GM19043 (cell line): ENCODE results near the gene DMBT1.

Experiments used
- ATAC-seq: cut with Tn5 transposase; IDR thresholded peaks from one replicate; pipeline ENCODE4 v1.9.1; 2021; ENCODE audit warnings: low read depth; ENCODE audit not compliant: unreplicated experiment

DMBT1 gene

DNA sequence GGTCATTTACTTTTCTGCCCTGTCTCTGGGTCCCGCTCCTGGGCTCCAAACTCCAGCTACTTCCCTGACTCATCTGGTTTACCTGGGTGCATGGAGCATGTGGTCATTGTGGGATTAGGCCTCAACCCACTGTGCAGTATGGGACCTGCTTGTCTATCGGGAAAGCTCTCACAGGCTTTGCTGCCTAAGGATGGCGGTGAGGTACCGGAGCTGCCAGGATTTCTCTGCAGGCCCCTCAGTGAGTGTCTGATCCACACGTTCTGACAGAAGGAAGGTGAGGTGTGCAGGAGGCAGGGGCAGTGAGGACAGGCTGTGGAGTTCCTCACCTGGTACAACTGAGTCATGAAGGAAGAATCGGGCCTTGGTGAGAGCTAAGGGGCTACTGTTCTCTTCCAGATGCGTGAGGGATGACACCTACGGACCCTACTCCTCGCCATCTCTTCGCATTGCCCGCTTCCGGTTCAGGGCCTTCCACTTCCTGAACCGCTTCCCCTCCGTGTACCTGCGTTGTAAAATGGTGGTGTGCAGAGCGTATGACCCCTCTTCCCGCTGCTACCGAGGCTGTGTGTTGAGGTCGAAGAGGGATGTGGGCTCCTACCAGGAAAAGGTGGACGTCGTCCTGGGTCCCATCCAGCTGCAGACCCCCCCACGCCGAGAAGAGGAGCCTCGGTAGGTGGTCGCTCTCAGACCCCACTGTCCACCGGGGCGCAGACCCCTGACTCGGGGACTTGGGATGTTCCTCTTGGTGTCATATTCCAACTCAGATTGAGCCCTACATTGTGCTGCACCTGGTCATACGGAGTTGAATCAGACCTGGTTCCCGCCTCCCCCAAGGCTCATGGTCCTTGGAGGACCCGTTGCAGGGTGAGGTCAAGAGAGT, 82.4 kb downstream of the DMBT1 start:
- ATAC-seq = no peak

DNA sequence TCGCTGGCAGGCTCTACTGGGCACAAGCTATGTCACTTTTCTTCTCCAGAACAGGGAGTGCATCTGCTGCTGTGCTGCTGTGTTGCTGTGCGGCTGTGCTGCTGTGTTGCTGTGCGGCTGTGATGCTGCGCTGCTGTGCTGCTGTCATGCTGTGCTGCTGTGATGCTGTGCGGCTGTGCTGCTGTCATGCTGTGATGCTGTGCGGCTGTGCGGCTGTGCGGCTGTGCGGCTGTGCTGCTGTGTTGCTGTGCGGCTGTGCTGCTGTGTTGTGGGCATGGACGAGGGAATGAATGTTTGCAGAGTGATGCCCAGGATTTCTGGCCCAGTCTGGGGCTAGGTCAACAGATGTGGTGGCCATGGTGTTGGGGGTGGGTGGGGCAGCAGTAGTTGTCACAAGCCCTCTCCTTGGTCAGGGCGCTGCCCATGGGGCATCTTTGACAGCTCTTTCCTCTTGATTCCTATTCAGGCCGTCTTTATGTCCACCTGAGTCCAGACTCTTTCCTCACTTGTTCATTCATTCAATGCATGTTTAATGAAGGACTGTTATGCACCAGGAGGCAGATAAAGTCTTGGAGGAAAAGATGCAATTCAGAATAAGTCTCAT, 83.5 kb downstream of the DMBT1 start:
- ATAC-seq = no peak

DNA sequence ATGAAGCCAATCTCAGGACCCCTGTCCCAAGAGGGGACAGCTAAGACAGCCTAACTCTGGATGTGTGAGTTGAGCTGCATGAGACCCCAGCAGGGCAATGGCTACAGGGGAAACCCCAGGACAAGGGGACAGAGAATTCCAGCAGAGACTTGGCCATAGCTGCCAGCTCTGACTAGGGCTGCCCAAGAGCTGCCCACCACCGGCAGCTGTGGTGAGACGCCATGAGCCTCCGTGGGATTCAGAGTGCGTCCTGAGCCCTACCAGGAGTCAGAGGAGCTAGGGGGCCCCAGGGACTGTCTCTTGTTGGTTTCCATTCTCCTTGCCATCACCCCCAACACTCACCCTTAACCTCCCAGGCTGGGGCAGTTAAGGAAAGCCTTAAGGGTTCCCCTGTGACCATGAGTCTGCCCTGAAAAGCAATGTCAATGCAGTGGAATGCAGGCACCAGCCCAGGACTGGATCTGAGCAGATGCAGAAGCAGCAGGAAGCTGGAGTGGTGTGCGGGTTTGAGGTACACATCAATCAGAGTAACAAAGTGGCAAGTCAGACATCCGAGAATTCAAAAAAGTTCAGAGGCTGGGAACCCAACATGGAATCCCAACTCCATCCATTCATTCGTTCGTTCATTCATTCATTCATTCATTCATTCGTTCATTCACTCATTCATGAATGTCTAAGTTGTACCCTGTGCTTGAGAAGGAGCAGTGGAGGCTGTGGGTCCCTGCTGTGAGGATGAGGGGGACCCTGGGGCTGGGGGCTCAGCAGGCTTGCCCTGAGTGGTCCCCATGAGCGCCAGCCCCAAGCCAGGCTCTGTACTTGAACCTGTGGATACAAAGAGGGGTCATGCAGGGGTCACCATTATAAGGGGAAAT, 86.2 kb downstream of the DMBT1 start:
- ATAC-seq = no peak

DNA sequence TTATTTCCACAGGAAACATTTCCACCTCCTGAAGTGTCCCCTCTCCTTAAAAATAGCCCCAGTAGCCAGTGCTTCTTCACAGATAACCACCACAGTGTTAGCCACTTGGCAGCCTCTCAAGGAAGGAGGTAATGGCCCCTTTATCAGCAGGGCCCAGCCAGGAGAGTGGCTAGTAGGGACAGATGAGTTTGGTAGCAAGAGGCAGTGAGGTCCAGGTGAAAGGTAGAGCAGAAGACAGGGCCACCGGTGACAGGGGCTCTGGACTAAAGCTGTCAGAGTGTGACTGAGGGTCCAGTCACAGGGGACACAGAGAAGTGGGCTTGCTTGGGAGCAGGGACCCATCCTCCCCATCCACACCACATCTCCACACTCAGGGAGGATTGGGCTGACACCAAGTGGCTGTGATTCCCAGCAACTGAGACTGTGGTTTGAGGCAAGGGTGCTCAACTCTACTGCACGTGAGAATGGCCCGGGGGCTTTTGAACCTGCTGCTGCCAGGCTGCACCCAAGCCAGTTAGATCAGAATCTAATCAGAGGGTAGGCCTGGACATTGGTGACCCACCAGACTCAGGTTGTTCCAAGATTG, 86.9 kb downstream of the DMBT1 start:
- no peak for ATAC-seq

DNA sequence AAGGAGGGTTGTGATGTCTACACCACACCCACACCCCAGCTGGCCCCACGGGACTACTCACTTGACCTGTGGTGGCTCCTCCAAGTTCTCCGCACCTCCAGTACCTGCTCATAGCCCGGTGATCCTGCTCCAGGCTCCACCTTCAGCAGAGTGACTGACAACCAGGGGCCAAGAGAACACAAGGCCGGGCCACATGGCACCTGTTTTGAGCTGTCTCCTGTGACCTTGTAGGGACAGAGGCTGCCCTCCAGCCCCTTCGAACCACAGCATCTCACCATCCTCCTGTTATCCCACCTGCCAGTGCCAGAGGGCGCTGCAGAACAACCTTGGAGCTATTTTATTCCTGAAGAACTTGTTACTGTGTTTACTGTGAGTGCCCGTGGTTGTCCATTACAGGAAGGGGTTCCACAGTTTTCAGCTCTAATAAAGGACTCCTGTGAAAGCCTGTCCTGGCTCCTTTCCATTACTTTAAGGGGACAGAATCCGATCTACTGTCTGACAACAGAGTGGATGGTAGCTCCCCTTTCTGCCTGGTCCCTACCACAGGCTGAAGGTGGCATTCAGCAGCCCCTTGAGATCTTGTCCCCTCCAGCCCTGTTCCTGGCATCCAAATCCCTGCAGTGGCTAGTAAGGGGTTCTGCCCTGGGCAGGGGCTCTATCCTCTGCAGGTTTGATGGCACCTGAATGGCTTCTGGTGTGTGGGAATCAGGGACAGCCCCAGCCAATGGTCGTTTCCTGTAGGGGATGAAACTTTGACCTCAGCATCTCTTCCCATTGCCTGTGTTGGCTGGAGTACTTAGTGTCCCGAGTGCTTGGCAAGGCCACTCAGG, 88.3 kb downstream of the DMBT1 start:
- ATAC-seq = no peak

DNA sequence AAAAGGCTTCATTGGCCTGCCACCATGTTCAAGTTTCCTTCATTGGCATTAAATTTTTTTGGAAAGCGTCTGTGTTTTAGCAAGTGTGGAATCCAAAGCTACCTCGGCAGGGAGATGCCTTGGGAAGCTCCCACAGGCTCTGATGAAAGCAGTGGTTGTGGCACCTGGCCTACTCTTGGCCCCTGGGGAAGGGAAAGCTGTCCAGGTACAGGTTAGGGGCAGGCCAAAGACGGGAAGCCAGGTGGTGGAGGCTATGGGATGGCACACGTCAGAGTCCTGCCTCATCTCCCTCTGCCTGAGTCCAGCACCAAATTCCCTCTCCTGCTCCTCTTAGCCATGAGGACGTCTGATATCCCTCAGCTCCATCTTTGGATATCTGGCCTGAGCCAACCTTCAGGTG, 89.3 kb downstream of the DMBT1 start:
- no peak for ATAC-seq

DNA sequence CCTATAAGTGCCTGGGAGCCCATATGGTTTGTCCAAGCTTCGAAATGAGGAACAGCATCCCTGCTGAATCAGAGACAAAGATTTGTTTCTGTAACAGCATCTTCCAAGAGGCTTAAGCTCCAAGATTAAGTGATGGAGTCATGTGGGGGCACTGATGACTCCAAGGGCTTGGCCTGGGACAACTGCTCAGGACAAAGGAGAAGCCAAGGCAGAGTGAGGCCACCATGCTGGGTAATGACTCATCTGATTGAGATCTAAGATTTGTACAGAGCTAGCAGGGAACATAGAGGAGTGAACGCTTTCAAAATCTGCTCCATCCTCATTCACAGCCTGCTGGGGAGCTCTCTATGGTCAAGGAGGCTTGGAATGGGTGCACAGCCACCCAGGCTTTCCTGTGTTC, 89.8 kb downstream of the DMBT1 start:
- ATAC-seq = no peak

DNA sequence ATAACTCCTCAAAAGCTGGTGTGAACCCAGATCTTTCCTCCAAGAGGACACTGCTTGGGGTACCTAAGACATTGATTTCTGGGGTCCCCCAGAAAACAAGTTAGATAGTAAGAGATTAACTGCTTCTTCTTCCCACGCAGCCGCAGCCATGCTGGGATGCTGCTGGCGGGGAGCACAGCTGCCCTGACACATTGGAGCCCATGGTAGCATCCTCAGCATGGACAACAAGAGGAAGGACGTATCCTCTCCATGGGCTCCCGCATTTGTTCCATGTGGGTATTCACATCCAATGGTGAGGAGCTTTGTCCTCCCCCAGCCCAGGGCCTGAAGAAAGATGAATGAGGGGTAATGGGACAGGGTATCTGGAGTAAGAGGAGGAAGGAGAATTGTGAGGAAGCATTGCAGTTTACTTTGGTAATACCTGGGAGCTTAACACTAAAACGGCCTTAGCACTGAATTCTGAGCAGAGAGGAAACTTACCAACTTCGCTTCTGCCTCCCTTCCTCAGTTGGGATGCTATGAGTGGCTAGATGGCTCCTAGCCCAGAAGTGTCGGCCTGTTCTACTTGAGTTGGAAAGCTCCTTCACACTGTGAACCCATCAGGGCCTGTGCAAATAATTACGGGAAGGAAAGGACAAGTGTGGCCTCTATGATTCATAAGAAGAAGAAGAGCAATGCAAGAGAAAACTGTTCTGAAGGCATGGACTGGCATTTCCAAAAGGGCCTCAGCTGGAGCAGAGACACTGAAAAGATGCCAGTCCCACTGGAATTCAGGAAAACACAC, 95.2 kb downstream of the DMBT1 start:
- ATAC-seq = no peak

DNA sequence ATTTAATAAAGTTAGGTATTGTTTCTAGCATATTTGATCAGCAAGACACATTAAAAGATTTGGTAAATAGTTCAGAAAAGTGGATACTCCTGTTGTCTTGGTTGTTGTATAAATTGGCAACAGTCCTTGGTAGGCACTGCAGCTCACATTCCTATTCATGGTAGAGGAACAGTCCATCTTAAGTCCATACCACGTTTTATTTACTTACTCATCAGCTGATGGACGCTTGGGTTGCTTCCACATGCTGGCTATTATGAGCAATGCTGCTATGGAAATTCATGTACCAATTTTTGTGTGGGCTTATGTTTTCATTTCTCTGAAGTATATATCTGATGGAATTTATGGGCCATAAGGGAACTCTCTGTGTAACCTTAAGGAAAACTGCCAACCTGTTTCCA, 95.8 kb downstream of the DMBT1 start:
- no peak for ATAC-seq

DNA sequence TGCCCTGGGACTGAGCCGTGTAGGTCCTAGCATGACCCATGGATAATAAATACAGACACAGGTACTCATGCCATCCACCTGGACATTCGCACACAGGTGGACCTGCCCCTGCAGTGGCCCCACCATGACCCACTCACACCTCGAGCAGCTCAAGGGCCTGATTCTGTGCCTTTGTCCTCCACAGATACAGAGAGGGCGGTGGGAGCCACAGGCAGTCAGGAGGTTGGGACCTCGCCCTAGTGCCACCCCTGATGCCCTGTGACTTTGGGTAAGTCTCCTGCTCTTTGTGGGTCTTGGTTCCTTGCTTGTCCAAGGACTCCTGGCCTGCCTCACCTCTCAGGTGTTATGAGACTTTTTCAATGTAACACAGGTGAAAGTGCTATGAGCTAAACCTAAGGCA, 96.2 kb downstream of the DMBT1 start:
- ATAC-seq = no peak

DNA sequence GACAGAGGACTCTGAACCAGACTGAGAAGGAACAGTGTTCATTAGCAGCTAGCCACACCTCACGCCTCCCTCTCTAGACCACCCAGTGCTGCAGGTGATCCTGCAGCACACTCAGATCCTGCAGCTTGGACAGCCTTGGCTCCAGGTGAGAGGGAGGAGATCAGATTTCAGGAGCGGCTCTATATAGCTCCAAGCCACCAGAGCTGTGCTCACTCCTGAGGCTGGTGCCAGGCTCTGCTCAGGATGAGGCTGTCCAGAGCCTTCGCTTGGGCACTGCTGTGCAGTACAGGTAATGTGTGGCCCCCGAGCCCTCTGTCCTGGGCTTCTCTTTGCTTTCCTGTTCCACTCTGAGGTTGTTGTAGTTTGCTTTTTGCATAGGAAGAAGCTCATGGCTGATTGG, 96.7 kb downstream of the DMBT1 start:
- no peak for ATAC-seq

DNA sequence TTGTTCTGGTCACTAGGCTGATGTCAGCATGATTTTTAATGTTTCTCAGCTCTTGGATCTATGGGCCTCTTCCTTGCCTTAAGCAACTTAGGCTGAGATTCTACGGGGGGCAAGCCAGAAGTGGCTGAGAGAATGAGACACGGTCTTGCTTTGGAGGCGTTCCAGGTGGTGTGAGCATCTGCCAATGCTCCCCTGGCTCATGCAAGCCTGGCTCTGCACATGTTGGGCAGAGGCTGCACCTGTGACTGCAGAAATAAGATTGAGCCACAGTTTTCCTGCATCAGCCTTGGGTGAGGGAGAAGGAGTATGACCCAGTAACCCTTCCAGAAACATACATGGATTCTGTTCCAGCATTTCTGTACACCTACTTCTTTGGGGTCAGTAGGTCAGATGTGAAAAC, 97.2 kb downstream of the DMBT1 start:
- ATAC-seq = no peak

DNA sequence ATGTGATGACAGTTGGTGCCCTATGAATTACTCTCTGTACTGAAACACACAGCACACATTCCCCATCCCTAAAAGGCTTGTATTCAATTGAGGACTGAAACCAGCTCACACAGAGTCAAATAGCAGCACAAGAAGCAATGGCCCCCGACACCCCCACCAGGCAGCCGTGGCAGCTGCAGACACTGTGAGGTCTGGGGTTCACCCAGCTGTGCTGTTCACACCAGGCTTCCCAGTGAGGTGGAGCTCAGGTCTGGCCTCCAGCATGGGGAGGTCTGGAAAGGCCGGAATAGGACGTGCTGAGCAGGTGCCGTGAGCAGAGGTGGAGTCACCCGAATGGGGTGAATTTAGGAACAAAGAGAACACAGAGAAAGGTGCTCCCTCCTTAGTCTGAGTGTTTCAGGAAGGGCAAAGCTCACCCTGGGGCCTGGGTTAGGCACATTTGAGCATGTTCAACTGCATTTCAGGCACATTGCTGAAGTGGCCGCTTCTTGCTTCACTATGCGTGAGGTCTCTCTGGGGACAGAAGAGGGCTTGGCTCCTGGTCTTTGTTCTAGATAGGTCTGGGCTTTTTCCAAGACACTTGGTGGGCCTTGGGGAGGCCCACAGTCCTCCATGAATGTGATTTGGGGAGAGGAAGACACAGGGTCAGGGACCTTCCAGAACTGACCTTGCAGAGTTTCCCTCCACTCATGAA, 97.9 kb downstream of the DMBT1 start:
- ATAC-seq = no peak

DNA sequence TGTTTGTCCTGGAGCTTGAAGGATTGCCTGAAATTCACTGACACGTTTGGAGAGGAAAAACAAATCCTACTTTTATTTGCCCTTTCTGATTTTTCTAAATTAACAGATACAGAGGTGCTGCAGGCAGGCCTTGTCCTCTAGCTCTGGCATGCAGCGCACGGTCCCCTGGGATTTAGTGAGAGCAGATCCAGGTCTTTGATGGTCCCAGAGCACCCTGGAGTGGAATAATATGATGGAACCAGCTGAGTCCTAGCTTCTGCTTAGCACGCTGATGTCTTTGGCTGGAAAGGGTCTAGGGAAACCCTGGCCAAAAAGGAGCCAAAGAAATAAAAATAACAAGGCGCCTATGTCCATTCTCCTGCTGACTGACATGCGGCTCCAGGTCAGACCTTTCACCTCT, 98.6 kb downstream of the DMBT1 start:
- no peak for ATAC-seq

DNA sequence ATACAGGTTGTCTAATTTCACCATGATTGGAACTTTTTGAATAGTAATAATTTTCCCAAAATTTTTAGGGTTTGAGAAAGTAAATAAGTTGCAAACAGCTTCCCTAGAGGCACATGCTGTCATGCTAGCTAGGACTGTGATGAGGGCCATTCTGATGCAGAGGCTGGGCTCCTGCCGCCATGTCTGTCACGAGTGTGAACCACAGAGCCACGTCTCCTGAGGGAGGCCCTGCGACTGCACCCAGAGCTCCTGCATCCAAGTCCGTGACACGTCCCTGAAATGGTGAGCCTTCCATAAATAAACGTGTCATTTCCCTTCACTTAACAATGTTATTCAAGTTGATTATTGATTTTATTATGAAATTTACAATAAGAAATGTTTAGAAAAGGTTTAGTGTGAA, 99.1 kb downstream of the DMBT1 start:
- ATAC-seq = no peak

DNA sequence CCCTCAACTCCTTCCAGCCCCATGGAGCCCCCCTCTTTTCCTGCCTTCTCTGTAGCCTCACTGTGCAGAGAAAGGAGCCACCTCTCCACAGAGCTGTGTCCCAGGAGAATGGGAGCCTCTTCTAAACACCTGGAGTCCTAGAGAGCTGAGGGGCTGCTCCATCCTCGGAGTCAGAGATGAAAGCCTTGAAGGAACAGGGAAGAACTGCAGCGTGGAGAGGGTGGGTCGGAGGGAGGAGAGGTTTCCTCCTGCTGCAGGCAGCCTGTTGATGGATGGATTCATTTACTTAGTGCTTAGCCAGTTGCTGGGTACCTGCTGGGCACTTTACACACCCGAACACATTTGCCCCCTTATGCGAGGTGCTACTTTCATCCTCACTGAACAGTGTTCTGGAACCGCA, 100.1 kb downstream of the DMBT1 start:
- ATAC-seq = no peak

DNA sequence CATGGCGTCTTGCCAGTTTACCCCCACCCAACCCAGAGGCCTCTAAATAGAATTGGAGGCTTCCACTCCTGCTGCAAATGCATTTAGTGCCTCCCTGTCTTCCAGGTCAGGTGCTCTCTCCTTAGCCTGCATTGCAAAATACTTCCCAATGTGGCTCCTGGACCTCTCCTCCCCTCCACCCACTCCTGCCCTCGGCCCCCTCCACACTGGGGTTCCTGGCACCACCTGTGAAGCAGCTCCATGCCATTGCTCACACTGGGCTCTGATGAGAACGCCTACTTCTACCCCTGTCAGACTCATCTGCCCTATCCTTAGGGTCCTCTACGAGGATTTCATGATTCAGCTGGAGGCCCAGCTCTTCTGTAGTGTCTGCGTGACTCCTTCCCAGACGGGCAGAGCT, 101.7 kb downstream of the DMBT1 start:
- ATAC-seq = no peak

DNA sequence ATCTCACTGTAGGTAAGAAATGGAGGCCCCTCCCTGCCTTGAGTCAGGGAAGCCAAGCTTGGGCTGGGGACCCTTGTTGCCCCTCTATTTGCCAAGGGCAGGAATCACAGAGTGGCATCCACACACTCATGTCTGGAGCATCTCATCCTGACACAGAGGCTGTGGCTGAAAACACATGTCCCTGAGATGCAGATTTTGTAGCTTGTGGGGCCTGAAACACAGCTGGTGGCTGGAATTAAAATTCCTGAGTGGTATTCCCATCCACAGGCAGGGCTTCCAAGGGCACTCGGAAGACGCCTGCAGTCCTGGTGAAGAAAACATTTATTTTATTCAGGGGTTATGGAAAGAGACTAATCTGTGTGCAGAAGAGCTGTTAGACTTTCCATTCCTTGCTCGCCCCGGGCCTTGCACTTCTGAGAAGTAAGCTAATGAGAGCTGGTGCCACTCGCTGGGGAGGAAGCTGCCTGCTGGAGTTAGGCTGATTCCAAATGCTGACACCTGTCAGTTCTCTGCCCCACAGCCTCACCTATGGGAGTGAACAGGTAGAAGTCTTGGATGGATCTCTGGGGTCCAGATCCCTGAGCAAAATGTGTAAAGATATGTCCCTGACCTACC, 103.1 kb downstream of the DMBT1 start:
- no peak for ATAC-seq
